ENCODE data around the gene USP53.

DNA sequence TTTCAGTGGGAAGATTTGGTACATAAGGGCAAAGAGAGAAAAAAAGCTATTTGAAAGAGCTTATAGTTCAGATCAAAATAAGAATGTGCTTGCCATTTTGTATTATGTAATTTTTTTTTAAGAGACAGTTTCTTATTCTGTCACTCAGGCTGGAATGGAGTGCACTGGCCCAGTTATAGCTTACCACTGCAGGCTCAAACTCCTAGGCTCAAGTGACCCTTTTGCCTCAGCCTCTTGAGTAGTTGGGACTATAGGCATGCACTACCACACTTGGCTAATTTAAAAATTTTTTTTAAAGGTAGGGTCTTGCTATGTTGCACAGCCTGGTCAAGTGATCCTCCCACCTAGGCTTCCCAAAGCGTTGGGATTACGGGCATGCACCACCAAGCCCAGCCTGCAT is 22.2 kb upstream of the USP53 start:
- TF ChIP-seq POLR2A (IDR thresholded peaks at IDR 0.05): no peak
- TF ChIP-seq, protein P1, sequence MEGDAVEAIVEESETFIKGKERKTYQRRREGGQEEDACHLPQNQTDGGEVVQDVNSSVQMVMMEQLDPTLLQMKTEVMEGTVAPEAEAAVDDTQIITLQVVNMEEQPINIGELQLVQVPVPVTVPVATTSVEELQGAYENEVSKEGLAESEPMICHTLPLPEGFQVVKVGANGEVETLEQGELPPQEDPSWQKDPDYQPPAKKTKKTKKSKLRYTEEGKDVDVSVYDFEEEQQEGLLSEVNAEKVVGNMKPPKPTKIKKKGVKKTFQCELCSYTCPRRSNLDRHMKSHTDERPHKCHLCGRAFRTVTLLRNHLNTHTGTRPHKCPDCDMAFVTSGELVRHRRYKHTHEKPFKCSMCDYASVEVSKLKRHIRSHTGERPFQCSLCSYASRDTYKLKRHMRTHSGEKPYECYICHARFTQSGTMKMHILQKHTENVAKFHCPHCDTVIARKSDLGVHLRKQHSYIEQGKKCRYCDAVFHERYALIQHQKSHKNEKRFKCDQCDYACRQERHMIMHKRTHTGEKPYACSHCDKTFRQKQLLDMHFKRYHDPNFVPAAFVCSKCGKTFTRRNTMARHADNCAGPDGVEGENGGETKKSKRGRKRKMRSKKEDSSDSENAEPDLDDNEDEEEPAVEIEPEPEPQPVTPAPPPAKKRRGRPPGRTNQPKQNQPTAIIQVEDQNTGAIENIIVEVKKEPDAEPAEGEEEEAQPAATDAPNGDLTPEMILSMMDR (IDR thresholded peaks at IDR 0.05): no peak

Measured in testis (tissue), 2 donors.